Stomach (tissue), 9 donors: Measurements from ENCODE around the gene CREB1. TPM values are rescaled to one million over a fixed set of nuclear protein-coding genes. Genes with fewer than 3 reads are reported as not detected.
A peak's percentile ranks its signal among the peaks of the same experiment; 100 is the strongest.

Experiments
- DNase-seq, 2 donors: peaks; one replicate each; pipeline versions ENCODE4 v3.0.0 to v3.0.0-alpha.2; 2013 to 2019
- H3K27ac ChIP-seq, 5 donors: fragments of 200-600 bp in 4 of 5; sonication (generic) in 4 of 5; one replicate each; pipeline ENCODE4 v1.5.1; 2013 to 2019; ENCODE audit warnings: mild to moderate bottlenecking in 1 of 5, moderate library complexity in 1 of 5
- H3K27me3 ChIP-seq, 3 donors: fragments of 200-600 bp; sonication (generic); one replicate each; pipeline ENCODE4 v1.5.1; 2017 to 2019; ENCODE audit warnings: mixed run types in 1 of 3
- H3K36me3 ChIP-seq, 4 donors: fragments of 200-600 bp; sonication (generic); 1 replicate in 3 of 4; 2 replicates in 1 of 4; pipeline ENCODE4 v1.5.1; 2016 to 2019
- H3K4me1 ChIP-seq, 4 donors: fragments of 200-600 bp; sonication (generic); one replicate each; pipeline ENCODE4 v1.5.1; 2016 to 2019
- H3K4me3 ChIP-seq, 4 donors: fragments of 200-600 bp; sonication (generic) in 3 of 4; one replicate each; pipeline ENCODE4 v1.5.1; 2016 to 2019; ENCODE audit warnings: mild to moderate bottlenecking in 1 of 4
- H3K9me3 ChIP-seq, 4 donors: fragments of 200-600 bp; sonication (generic); one replicate each; pipeline ENCODE4 v1.5.1; 2016 to 2019
- EP300 ChIP-seq: sonication (generic); formaldehyde crosslinking; IDR thresholded peaks from one replicate; pipeline ENCODE4 v1.6.1; 2017; ENCODE audit warnings: antibody characterized with exemption
- POLR2A ChIP-seq, 4 donors: fragments of 450-650 bp; IDR thresholded peaks; one replicate each; pipeline ENCODE4 v1.6.1; 2016; ENCODE audit warnings: antibody characterized with exemption in 4 of 4, control low read depth in 2 of 4, mild to moderate bottlenecking in 1 of 4, moderate library complexity in 1 of 4
- POLR2AphosphoS5 ChIP-seq, 3 donors: sonication (generic); formaldehyde crosslinking; IDR thresholded peaks; one replicate each; pipeline ENCODE4 v1.6.1; 2016; ENCODE audit warnings: antibody characterized with exemption in 3 of 3
- WGBS, 5 donors: extraction: QIAGEN DNeasy Blood & Tissue Kit in 3 of 5; methylation state at CpG; one replicate each; pipeline versions ENCODE4 v1.1.5 to v1.1.7; 2013 to 2018; 5-methylcytosine and 5-hydroxymethylcytosine counted together
- intact Hi-C: fragments of 100-400 bp; cut with DNase I; formaldehyde crosslinking; loops from one replicate; pipeline ENCODE4 v1.15.1; 2023; ENCODE audit warnings: low total_unique reads
- polyA plus RNA-seq, 3 donors: library from polyadenylated mRNA; stranded (reverse); fragments of 200-250 nt; gene quantifications; one replicate each; pipeline ENCODE4 v1.2.3, GENCODE V29; 2013
- total RNA-seq, 5 donors: library from RNA; depleted of rRNA; stranded (reverse); fragments of >200 nt; gene quantifications; one replicate each; pipeline versions ENCODE4 v1.1.0 to v1.2.3, GENCODE V29; 2014 to 2016
- TF ChIP-seq, protein P1 (sequence below), 7 experiments: fragments of 450-650 bp in 4 of 7; fragments of 200-600 bp in 3 of 7; sonication (generic) in 3 of 7; IDR thresholded peaks; one replicate each; pipeline ENCODE4 v1.5.1; 2016 to 2019; ENCODE audit warnings: antibody characterized with exemption in 7 of 7, control low read depth in 2 of 7, mild to moderate bottlenecking in 1 of 7
- donor health status: healthy with polysubstance abuse.
- donor health status: Bipolar disorder and iron deficiency.
- donor health status: healthy.

The CREB1 gene
- total and polyA plus RNA-seq, 8 donors: 5.2 to 58.6 (median 16.3) TPM

DNA sequence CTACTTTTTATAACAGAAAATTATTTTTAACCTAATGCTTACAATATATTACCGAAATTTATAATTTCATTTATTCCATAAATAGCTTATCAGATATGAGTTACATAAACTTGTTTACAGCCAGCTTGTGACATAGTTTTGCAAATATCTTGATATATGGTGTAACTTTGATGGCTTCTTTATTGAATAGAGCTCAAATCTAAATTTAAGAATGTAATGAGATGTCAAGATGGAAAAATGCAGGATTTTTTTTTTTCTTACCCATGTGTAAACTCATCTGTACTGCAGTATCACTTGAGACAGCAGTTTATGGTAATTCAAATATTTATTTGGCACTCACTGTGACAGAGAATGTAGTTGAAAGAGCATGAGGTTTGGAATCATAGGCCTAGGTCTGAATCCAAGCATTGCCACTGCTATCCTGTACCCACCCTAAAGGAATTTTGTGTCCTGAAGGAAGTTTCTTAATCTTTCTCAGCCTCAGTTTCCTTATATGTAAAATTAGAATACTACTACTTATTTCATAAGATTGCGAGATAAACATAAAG is 3.8 kb downstream of the CREB1 start:
- no peaks in the 10 kb centered on the region for H3K27me3 ChIP-seq
- TF ChIP-seq POLR2AphosphoS5 (IDR thresholded peaks at IDR 0.05) (no peak), POLR2A (IDR thresholded peaks at IDR 0.05) (no peak)
- TF ChIP-seq, protein P1, sequence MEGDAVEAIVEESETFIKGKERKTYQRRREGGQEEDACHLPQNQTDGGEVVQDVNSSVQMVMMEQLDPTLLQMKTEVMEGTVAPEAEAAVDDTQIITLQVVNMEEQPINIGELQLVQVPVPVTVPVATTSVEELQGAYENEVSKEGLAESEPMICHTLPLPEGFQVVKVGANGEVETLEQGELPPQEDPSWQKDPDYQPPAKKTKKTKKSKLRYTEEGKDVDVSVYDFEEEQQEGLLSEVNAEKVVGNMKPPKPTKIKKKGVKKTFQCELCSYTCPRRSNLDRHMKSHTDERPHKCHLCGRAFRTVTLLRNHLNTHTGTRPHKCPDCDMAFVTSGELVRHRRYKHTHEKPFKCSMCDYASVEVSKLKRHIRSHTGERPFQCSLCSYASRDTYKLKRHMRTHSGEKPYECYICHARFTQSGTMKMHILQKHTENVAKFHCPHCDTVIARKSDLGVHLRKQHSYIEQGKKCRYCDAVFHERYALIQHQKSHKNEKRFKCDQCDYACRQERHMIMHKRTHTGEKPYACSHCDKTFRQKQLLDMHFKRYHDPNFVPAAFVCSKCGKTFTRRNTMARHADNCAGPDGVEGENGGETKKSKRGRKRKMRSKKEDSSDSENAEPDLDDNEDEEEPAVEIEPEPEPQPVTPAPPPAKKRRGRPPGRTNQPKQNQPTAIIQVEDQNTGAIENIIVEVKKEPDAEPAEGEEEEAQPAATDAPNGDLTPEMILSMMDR (IDR thresholded peaks at IDR 0.05): no peak
- DNase-seq: no peak
- peak overlapping the region in 3 of 5 donors; percentile 20 to 99 (median 98) for H3K27ac ChIP-seq
- H3K4me3 ChIP-seq: no peak overlapping the region
- H3K36me3 ChIP-seq: no peaks in the 10 kb centered on the region
- H3K9me3 ChIP-seq: no peaks in the 10 kb centered on the region
- peaks cover 29 to 75% (median 51%) of the 10 kb centered on the region in 4 donors for H3K4me1 ChIP-seq
- 55 to 71% (median 61%) methylated on average over 2 of the region's 2 CpGs for WGBS, 5 donors
- intact Hi-C loops: loop anchor here (10.0 kb wide), 1 partner anchor 91 kb away; the partner anchor contains the start of gene METTL21A

DNA sequence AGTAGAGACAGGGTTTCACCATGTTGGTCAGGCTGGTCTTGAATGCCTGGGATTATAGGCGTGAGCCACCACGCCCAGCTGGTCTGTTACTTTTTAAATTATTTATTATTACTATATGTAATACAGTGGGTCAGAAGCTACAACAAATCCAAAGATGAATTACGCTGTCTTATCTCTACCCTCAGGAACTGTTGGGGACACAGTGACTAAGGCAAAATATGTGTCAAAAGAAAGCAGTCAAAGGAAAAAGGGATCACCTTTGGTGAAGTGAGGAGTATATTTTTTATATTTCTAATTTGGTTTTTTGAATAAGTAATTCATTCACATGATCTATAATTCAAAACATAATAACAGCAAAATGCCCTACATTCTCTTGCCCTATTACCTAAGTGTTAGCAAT is 4.7 kb downstream of the CREB1 start:
- intact Hi-C loops: loop anchor here (10.0 kb wide), 1 partner anchor 90 kb away; the partner anchor contains the start of gene METTL21A
- TF ChIP-seq POLR2AphosphoS5 (IDR thresholded peaks at IDR 0.05) (no peak), POLR2A (IDR thresholded peaks at IDR 0.05) (no peak), EP300 (no peak)
- TF ChIP-seq, protein P1 (IDR thresholded peaks at IDR 0.05): no peak
- Histone ChIP-seq H3K9me3 (no peaks in the 10 kb centered on the region), H3K36me3 (no peaks in the 10 kb centered on the region), H3K27me3 (no peaks in the 10 kb centered on the region), H3K4me3 (no peak overlapping the region), H3K27ac (peak overlapping the region in 3 of 5 donors; percentile 20 to 99 (median 98)), H3K4me1 (peaks cover 28 to 76% (median 45%) of the 10 kb centered on the region in 4 donors)
- no peak for DNase-seq
- WGBS, 5 donors: 70 to 79% (median 74%) methylated on average over 3 of the region's 3 CpGs

DNA sequence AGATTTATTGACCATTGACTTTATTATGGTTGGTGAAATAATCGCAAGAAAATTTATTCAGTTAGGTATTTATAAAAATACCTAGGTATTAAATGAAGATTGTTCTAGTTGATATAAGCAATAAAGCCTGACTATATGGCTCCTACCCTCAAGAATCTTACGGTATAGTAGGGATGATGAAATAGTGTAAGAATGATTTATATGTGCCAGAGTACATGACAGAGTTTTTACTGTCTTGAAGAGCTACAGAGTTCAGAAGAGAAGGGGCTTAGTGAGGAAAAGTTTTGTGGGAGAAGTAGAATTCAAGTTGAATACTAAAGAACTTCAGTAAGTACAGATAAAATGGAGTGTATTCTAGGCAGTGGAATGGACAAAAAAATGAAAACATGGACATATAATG is 9.7 kb downstream of the CREB1 start:
- Histone ChIP-seq H3K9me3 (no peaks in the 10 kb centered on the region), H3K36me3 (no peaks in the 10 kb centered on the region), H3K4me1 (peaks cover 0 to 53% (median 21%) of the 10 kb centered on the region in 4 donors), H3K27me3 (no peaks in the 10 kb centered on the region), H3K4me3 (no peak overlapping the region), H3K27ac (no peak overlapping the region)
- 88 to 100% (median 95%) methylated on average over 2 of the region's 2 CpGs for WGBS, 5 donors
- TF ChIP-seq POLR2AphosphoS5 (IDR thresholded peaks at IDR 0.05) (no peak), EP300 (no peak), POLR2A (IDR thresholded peaks at IDR 0.05) (no peak)
- TF ChIP-seq, protein P1 (IDR thresholded peaks at IDR 0.05): no peak
- DNase-seq: no peak
- intact Hi-C loops: loop anchor here (10.0 kb wide), 1 partner anchor 85 kb away; the partner anchor contains the start of gene METTL21A

DNA sequence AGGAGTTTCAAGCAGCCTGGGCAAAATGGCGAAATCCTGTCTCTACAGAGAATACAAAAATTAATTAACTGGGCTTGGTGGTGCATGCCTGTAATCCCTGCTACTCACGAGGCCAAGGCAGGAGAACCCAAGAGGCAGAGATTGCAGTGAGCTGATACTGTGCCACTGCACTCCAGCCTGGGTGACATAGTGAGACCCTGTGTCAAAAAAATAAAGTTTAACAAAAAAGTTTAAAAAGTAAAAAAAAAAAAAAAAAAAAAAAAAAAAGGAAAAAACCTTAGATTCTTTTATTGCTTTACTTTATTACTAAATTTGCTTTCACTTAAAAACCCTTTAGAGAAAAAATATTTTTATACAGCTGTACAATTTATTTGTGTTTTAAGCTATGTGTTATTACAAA is 10.7 kb downstream of the CREB1 start:
- Histone ChIP-seq H3K27me3 (no peaks in the 10 kb centered on the region), H3K36me3 (no peaks in the 10 kb centered on the region), H3K27ac (no peak overlapping the region), H3K4me1 (peaks cover 0 to 44% (median 20%) of the 10 kb centered on the region in 4 donors), H3K4me3 (no peak overlapping the region), H3K9me3 (no peaks in the 10 kb centered on the region)
- intact Hi-C loops: no loop called here
- 50 to 92% (median 89%) methylated on average over 2 of the region's 2 CpGs for WGBS, 5 donors
- TF ChIP-seq POLR2AphosphoS5 (IDR thresholded peaks at IDR 0.05) (no peak), POLR2A (IDR thresholded peaks at IDR 0.05) (no peak), EP300 (no peak)
- TF ChIP-seq, protein P1 (IDR thresholded peaks at IDR 0.05): no peak
- DNase-seq: no peak
